Skeletal muscle tissue (tissue), 4 donors: ENCODE results near the gene NPAS3. TPM values are rescaled to one million over a fixed set of nuclear protein-coding genes. Genes with fewer than 3 reads are reported as not detected.

Experiments used
- H3K27ac ChIP-seq: one replicate; pipeline ENCODE4 v1.7.0; 2013; ENCODE audit warnings: mild to moderate bottlenecking, low read depth, low read length, inconsistent platforms
- H3K27me3 ChIP-seq, 3 donors: one replicate each; pipeline ENCODE4 v1.7.0; 2013; ENCODE audit warnings: low read length in 3 of 3; ENCODE audit not compliant: control insufficient read depth in 3 of 3, insufficient read depth in 3 of 3
- H3K36me3 ChIP-seq, 3 donors: one replicate each; pipeline ENCODE4 v1.7.0; 2013; ENCODE audit warnings: low read length in 3 of 3; ENCODE audit not compliant: control insufficient read depth in 3 of 3, insufficient read depth in 3 of 3
- H3K4me1 ChIP-seq, 3 donors: one replicate each; pipeline ENCODE4 v1.7.0; 2013; ENCODE audit warnings: low read length in 3 of 3, mild to moderate bottlenecking in 3 of 3; ENCODE audit not compliant: control insufficient read depth in 3 of 3, insufficient read depth in 3 of 3
- H3K4me3 ChIP-seq, 3 donors: one replicate each; pipeline ENCODE4 v1.7.0; 2013; ENCODE audit warnings: low read length in 3 of 3
- H3K9ac ChIP-seq, 3 donors: one replicate each; pipeline ENCODE4 v1.7.0; 2013; ENCODE audit warnings: low read length in 3 of 3, mild to moderate bottlenecking in 3 of 3, moderate library complexity in 2 of 3, low read depth in 1 of 3
- H3K9me3 ChIP-seq, 3 donors: one replicate each; pipeline ENCODE4 v1.7.0; 2013; ENCODE audit warnings: low read length in 3 of 3; ENCODE audit not compliant: control insufficient read depth in 3 of 3
- total RNA-seq: library from RNA; depleted of rRNA; stranded (reverse); fragments of >200 nt; gene quantifications from one replicate; pipeline ENCODE4 v1.2.3, GENCODE V29; 2014
- donor health status: Osteomylitis.

NPAS3 gene
- total RNA-seq, 1 donor from 2014 or later, result 9.9 TPM

DNA sequence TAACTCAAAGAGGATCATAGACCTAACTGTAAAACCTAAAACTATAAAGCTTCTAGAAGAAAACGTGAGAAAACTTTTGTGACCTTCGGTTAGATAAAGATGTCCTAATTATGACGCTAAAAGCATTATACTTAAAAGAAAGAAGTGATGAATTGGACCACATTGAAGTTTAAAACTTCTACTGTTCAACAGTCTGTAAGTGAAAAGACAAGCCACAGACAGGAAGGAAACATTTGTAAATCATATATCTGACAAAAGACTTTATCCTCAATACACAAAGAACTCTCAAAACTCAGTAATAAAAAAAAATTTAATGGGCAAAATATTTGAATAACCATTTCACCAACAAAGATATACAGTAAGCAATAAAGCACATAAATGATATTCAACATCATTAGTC is 667.9 kb downstream of the NPAS3 start:
- Histone ChIP-seq H3K9ac (no peak overlapping the region), H3K9me3 (no peaks in the 10 kb centered on the region), H3K27me3 (no peaks in the 10 kb centered on the region), H3K36me3 (no peaks in the 10 kb centered on the region), H3K4me3 (no peak overlapping the region), H3K4me1 (no peaks in the 10 kb centered on the region), H3K27ac (no peak overlapping the region)

DNA sequence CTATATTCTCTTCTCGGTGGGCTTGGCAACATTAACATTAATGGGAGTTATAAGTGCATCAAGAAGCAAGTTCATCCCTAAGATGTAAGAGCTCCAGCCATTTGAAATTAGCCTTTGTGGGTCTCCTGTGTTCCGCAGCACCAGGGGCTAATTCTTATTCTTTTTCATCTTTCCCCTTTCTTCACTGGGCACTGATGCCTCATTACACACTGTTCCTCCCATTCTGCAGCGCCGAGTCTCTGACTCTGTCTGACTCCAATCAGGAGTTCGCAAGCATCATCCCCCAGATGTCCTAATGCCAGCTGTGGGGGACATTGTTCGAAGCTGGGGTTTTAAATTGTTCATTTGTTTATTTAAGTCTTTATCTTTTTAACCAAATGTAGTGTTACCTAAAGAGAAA is 670.9 kb downstream of the NPAS3 start:
- Histone ChIP-seq H3K27me3 (no peaks in the 10 kb centered on the region), H3K9ac (no peak overlapping the region)

DNA sequence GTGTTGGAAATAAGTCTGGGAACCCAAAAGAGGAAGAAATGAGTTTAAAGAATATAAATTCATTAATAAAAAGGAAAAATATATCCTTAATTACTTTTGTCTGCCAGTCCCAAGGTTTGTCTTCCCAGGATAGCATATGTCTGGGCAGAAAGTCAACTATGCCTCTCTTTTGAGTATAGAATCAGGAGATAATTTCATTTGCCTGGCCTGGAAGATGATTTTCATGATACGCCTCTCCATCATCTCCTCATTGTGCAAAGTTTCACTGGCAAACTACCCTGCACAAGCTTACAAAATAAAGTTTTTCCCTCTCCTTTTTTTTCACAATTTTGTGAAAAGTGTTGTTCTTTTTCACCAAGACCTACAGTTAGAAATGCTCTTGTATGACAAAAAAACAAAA is 671.4 kb downstream of the NPAS3 start:
- Histone ChIP-seq H3K27me3 (no peaks in the 10 kb centered on the region), H3K36me3 (no peaks in the 10 kb centered on the region), H3K4me1 (no peaks in the 10 kb centered on the region), H3K9ac (no peak overlapping the region), H3K9me3 (no peaks in the 10 kb centered on the region), H3K27ac (no peak overlapping the region), H3K4me3 (no peak overlapping the region)

More for the DNA sequence above, 670.9 kb downstream of the NPAS3 start:
- H3K27ac ChIP-seq, result no peak overlapping the region
- no peaks in the 10 kb centered on the region for H3K4me1 ChIP-seq
- H3K36me3 ChIP-seq, result no peaks in the 10 kb centered on the region
- H3K4me3 ChIP-seq, result no peak overlapping the region
- no peaks in the 10 kb centered on the region for H3K9me3 ChIP-seq

DNA sequence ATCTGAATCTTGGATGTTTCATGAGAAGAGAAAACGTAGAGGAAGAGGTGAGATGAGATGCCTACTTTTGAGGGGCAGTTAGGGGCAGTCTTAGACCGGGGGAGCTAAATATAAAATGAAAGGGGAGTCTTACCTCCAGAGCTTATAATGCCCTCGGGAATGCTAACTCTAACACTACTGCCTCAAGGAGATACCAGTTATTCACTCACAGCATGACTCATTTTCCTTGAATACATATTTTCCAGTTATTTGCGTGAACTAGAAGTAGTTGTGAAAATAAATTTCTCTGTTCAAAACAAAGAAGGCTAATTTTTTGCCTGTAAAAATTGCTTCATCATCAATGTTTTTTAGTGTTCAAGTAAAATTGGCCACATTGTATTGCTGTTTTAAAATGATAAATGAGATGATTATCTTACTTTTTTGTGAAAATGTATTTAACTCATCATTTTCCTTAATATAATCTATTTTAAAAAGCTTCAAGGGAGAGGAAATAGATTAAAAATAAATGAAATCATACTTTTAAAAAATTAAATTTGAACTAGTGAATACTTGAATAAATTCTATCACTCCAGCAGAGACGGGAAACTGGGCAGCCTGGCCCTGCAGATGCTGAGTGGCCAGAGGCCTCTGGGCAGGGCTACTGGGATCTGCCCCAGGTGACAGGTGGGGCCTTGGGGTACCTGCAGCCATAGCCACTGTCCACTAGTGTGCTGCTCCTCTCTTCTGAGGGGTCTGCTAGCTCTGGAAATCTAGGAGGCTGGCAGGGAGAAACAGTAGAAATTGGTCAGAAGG is 672.9 kb downstream of the NPAS3 start:
- Histone ChIP-seq H3K4me3 (no peak overlapping the region), H3K9ac (no peak overlapping the region), H3K27me3 (no peaks in the 10 kb centered on the region), H3K9me3 (no peaks in the 10 kb centered on the region), H3K36me3 (no peaks in the 10 kb centered on the region), H3K4me1 (no peaks in the 10 kb centered on the region), H3K27ac (no peak overlapping the region)

DNA sequence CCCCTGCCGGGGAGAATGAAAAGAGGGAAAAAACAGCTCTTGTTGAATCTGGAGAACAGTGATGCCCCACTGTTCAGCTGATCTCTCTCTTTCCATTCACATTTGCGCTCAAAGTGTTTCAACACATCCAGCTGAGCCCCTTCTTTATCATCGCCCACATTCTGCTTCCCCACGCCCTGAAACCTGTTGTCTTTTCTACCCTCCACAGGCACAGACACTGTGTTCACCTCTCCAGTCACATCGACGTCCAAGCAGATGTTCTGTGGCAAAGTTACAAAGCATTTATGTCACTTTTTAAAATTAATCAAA is 673.5 kb downstream of the NPAS3 start:
- H3K27ac ChIP-seq, result no peak overlapping the region
- H3K4me3 ChIP-seq, result no peak overlapping the region
- H3K9me3 ChIP-seq, result no peaks in the 10 kb centered on the region
- no peak overlapping the region for H3K9ac ChIP-seq
- H3K27me3 ChIP-seq, result no peaks in the 10 kb centered on the region
- no peaks in the 10 kb centered on the region for H3K4me1 ChIP-seq
- no peaks in the 10 kb centered on the region for H3K36me3 ChIP-seq

DNA sequence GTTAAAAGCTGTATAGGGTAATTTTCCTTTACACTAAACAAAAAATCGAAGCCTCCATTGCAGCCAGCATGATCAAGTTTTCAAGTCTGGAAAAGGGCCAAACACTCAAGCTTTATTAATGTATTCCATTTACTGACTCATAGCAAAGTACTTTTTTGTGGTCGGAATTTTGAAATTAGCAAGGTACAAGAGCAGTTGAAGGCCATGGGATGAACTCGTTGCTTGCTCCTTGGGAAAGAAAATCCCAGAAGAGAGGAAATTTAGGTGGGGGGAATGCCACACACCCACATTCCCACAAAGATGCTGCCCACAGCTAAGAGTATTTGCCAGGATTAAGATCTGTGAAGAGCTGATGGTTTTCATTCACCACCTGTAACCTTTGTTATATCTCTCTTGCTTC is 678.5 kb downstream of the NPAS3 start:
- no peaks in the 10 kb centered on the region for H3K9me3 ChIP-seq
- no peak overlapping the region for H3K4me3 ChIP-seq
- H3K36me3 ChIP-seq, result no peaks in the 10 kb centered on the region
- H3K27me3 ChIP-seq, result no peaks in the 10 kb centered on the region
- no peak overlapping the region for H3K9ac ChIP-seq
- H3K4me1 ChIP-seq, result no peaks in the 10 kb centered on the region
- no peak overlapping the region for H3K27ac ChIP-seq

DNA sequence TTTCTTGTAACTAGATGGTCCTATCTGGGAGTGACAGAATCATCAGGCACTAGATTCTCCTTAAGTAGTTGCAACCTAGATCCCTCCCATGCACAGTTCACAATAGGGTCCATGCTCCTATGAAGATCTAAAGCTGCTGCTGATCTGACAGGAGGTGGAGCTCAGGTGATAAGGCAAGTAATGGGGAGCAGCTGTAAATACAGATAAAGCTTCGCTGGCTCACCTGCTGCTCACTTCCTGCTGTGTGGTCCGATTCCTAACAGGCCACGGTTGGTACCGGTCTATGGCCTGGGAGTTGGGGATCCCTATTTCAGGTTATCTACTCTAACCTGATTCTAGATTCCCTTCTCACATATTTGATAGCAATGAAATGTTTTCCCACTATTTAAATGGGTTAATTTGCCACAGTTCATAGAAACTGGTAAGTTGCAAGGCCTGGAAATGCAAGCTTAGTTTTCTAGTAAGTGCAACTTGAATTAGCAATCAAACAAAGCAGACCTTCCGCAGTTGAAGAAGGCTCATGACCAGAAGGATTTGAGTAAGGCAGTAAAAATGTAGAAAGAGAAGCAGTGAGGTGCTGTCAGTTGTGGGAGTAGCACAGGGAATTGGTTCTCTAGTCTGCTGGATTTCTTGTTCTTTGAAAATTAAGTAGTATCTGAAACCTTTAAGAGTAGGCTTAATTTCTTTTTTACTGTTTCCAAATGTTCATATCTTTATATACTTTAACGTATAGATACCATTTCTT is 679.9 kb downstream of the NPAS3 start:
- no peak overlapping the region for H3K9ac ChIP-seq
- no peaks in the 10 kb centered on the region for H3K4me1 ChIP-seq
- no peaks in the 10 kb centered on the region for H3K27me3 ChIP-seq
- H3K36me3 ChIP-seq, result no peaks in the 10 kb centered on the region
- no peak overlapping the region for H3K4me3 ChIP-seq
- H3K27ac ChIP-seq, result no peak overlapping the region
- H3K9me3 ChIP-seq, result no peaks in the 10 kb centered on the region

DNA sequence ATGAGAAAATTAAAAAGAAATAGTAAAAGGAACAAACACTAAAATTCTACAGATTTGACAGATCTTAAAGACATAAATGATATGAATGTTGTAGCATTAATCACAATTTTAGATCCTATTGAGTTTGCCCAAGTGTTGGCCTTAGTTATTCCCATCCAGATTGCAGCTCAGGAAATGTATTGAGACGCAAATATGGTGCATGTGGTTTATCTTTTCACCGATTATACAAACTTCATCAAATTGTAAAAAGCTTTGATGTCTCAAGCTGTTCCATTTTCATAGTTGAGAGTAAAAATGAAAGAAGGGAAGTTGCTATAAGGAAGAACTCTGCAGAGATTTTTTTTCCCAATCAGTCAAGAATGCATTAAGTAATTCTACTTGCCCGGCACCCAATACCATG is 683.8 kb downstream of the NPAS3 start:
- no peaks in the 10 kb centered on the region for H3K27me3 ChIP-seq
- H3K4me1 ChIP-seq, result no peaks in the 10 kb centered on the region
- no peaks in the 10 kb centered on the region for H3K36me3 ChIP-seq
- no peak overlapping the region for H3K27ac ChIP-seq
- H3K4me3 ChIP-seq, result no peak overlapping the region
- H3K9ac ChIP-seq, result no peak overlapping the region
- H3K9me3 ChIP-seq, result no peaks in the 10 kb centered on the region

DNA sequence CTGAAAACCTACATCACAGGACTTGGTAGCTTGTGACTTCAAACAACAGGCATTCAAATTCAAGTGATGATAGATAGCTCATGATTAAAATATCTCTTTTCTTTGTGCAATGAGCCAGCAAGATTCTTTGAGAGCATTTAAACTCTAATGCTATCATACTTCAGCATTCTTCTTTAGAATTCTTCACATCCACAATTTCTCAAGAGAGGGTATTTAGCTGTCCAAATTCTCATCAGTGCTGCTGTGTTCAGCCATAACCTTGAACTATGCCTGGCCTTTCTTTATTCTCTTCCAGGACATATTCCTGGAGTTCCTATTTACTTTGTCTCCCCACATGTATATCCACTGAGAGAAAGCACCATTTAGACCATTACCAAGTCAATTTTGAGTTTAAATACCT is 691.1 kb downstream of the NPAS3 start:
- H3K27ac ChIP-seq, result no peak overlapping the region
- H3K36me3 ChIP-seq, result no peaks in the 10 kb centered on the region
- no peaks in the 10 kb centered on the region for H3K27me3 ChIP-seq
- no peak overlapping the region for H3K4me3 ChIP-seq
- no peak overlapping the region for H3K9ac ChIP-seq
- no peaks in the 10 kb centered on the region for H3K9me3 ChIP-seq
- no peaks in the 10 kb centered on the region for H3K4me1 ChIP-seq

DNA sequence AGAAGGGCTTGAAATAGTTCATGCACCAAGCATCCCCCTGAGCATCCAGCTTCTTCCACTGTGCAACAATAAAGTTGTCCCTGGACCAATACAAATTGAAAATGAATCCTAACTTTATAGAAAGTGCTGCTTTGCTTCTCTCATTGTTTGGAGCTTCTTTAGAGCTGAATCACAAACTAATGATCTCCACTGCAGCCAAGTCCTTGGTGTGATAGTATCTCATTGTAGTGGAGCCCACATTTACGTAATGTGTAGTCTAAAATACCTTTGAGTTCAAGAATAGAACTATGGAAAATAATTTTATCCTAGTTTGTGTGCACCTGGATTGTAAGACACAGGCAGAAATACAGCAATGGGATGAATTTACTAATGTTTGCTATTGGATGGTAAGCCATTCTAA is 692.3 kb downstream of the NPAS3 start:
- Histone ChIP-seq H3K27ac (no peak overlapping the region), H3K9me3 (no peaks in the 10 kb centered on the region), H3K4me1 (no peaks in the 10 kb centered on the region), H3K9ac (no peak overlapping the region), H3K27me3 (no peaks in the 10 kb centered on the region), H3K36me3 (no peaks in the 10 kb centered on the region), H3K4me3 (no peak overlapping the region)
